Renal cortical epithelial cell (primary cell): ENCODE measurements around the gene SGO2. TPM values are rescaled to one million over a fixed set of nuclear protein-coding genes. Genes with fewer than 3 reads are reported as not detected.
"Not testable (repeated sequence)": the region's sequence is repeated elsewhere in the genome, so short reads cannot be mapped to it uniquely, and the experiment has no call there.

ENCODE experiments used
- DNase-seq: peaks from one replicate; pipeline ENCODE4 v3.0.0-alpha.2; 2011; ENCODE audit warnings: low read depth
- total RNA-seq: library from RNA; depleted of rRNA; stranded (reverse); fragments of >200 nt; gene quantifications from 2 replicates; pipeline ENCODE4 v1.2.3, GENCODE V29; 2014

The SGO2 gene
- total RNA-seq, 1 donor from 2014 or later, result 4.2 TPM

- no peak for DNase-seq
Observed at GRCh38 chr2:200525066-200525465, 941 bp upstream of the SGO2 start.

- no peak for DNase-seq
Observed at GRCh38 chr2:200525551-200525881, 491 bp upstream of the SGO2 start.

- no peak for DNase-seq
Observed at GRCh38 chr2:200528228-200528627, 2.2 kb downstream of the SGO2 start.

- DNase-seq, result no peak
Observed at GRCh38 chr2:200533754-200534153, 7.7 kb downstream of the SGO2 start.

- DNase-seq, result no peak
Observed at GRCh38 chr2:200534572-200534971, 8.6 kb downstream of the SGO2 start.

- no peak for DNase-seq
Observed at GRCh38 chr2:200538139-200538538, 12.1 kb downstream of the SGO2 start.

GRCh38 chr2:200540793-200541192, 14.8 kb downstream of the SGO2 start:
- DNase-seq, result no peak

GRCh38 chr2:200566596-200566995, 40.6 kb downstream of the SGO2 start:
- not testable (repeated sequence) for DNase-seq

- peak; percentile 52 for DNase-seq
Observed at GRCh38 chr2:200567932-200568331, 41.9 kb downstream of the SGO2 start.

GRCh38 chr2:200575957-200576356, 50.0 kb downstream of the SGO2 start:
- peak; percentile 31 for DNase-seq

GRCh38 chr2:200577027-200577426, 51.0 kb downstream of the SGO2 start:
- DNase-seq, result no peak

GRCh38 chr2:200578778-200579177, 52.8 kb downstream of the SGO2 start:
- peak; percentile 40 for DNase-seq

- DNase-seq, result no peak
Observed at GRCh38 chr2:200584639-200585038, 58.6 kb downstream of the SGO2 start.

GRCh38 chr2:200585340-200585729, 59.3 kb downstream of the SGO2 start:
- no peak for DNase-seq

- peak; percentile 33 for DNase-seq
Observed at GRCh38 chr2:200585730-200586643, 60.0 kb downstream of the SGO2 start, which contains the start of gene AOX1. TSS of gene AOX1 (plus strand) at chr2:200586014. CDS start at chr2:200586109, 95 bp downstream.

- no peak for DNase-seq
Observed at GRCh38 chr2:200586644-200586975, 60.6 kb downstream of the SGO2 start.

- DNase-seq, result no peak
Observed at GRCh38 chr2:200587007-200587616, 61.1 kb downstream of the SGO2 start.

- no peak for DNase-seq
Observed at GRCh38 chr2:200588076-200588678, 62.2 kb downstream of the SGO2 start.

GRCh38 chr2:200590090-200590489, 64.1 kb downstream of the SGO2 start:
- no peak for DNase-seq

GRCh38 chr2:200591308-200591707, 65.3 kb downstream of the SGO2 start:
- DNase-seq, result no peak

- peak; percentile 50 for DNase-seq
Observed at GRCh38 chr2:200592406-200593075, 66.5 kb downstream of the SGO2 start.

GRCh38 chr2:200593905-200594304, 67.9 kb downstream of the SGO2 start:
- DNase-seq, result no peak
